HepG2 (cell line): ENCODE data around the gene EMC1. TPM values are rescaled to one million over a fixed set of nuclear protein-coding genes. Genes with fewer than 3 reads are reported as not detected.

ENCODE experiments used
- ATAC-seq: fragments of 200-7000 bp; cut with Tn5 transposase; 3 replicates; pipeline ENCODE4 v1.9.1; 2020; ENCODE audit warnings: mild to moderate bottlenecking, moderate library complexity
- BruUV-seq: library from RNA; stranded (reverse); fragments of 400-500 nt; replicated peaks from 2 replicates; lab custom pipeline; 2021; lab: Mats Ljungman, UMichigan
- CTCF ChIA-PET: fragments of 300-600 bp; formaldehyde crosslinking; extraction: SDS; loops from one replicate; lab custom pipeline; 2021; ENCODE audit warnings: low total read pairs, inconsistent platforms, low intra/inter-chr PET ratio; lab: Yijun Ruan, JAX
- POLR2A ChIA-PET: fragments of 350-600 bp; sonication (Branson Sonifier 250); formaldehyde crosslinking; loops from one replicate; lab custom pipeline; 2020; ENCODE audit warnings: antibody characterized with exemption, inconsistent platforms; lab: Yijun Ruan, JAX
- DNase-seq: peaks from one replicate; pipeline ENCODE4 v3.0.0-alpha.2; 2015; ENCODE audit warnings: low spot score
- FAIRE-seq: peaks from 3 replicates; lab custom pipeline; 2011; peaks lifted over from hg19 to GRCh38; lab: Jason Lieb, UNC
- H2AFZ ChIP-seq: one replicate; pipeline ENCODE4 v1.6.1; 2011; ENCODE audit warnings: low read length, inconsistent platforms
- H3K27ac ChIP-seq: fragments of 300-600 bp; 3 replicates; pipeline ENCODE4 v1.8.0; 2011; ENCODE audit warnings: mixed run types, mild to moderate bottlenecking, mixed read lengths, low read length, inconsistent platforms; ENCODE audit not compliant: insufficient read depth; ENCODE audit errors: extremely low read length
- H3K27me3 ChIP-seq, 2 experiments: fragments of 200-600 bp in 1 of 2; 2 replicates in 1 of 2; 3 replicates in 1 of 2; pipeline versions ENCODE4 v1.6.0 to v1.8.0; 2011; ENCODE audit warnings: low read length in 2 of 2, mild to moderate bottlenecking in 2 of 2, moderate library complexity in 2 of 2, inconsistent platforms in 1 of 2; ENCODE audit not compliant: insufficient read depth in 2 of 2, control insufficient read depth in 1 of 2
- H3K36me3 ChIP-seq, 2 experiments: fragments of 200-600 bp in 1 of 2; replicated peaks in 1 of 2; 2 replicates in 1 of 2; 3 replicates in 1 of 2; pipeline versions ENCODE4 v1.5.1 to v1.8.0; 2011; ENCODE audit warnings: low read length in 2 of 2, inconsistent platforms in 1 of 2; ENCODE audit not compliant: insufficient read depth in 2 of 2, control insufficient read depth in 1 of 2
- H3K4me1 ChIP-seq: 2 replicates; pipeline ENCODE4 v1.5.1; 2012; ENCODE audit warnings: low read length, inconsistent platforms; ENCODE audit not compliant: insufficient read depth
- H3K4me2 ChIP-seq: 2 replicates; pipeline ENCODE4 v1.6.0; 2011; ENCODE audit warnings: low read depth, low read length, inconsistent platforms
- H3K4me3 ChIP-seq, 3 experiments: fragments of 200-600 bp in 1 of 3; sonication (generic), shearing (Covaris generic) in 1 of 3; replicated peaks in 1 of 3; 2 replicates each; pipeline ENCODE4 v1.5.1; 2011 to 2016; ENCODE audit warnings: low read length in 3 of 3, inconsistent platforms in 2 of 3, low read depth in 2 of 3, mild to moderate bottlenecking in 2 of 3, control low read depth in 1 of 3, mixed read lengths in 1 of 3; ENCODE audit not compliant: insufficient read depth in 1 of 3
- H3K79me2 ChIP-seq: one replicate; pipeline ENCODE4 v1.6.1; 2011; ENCODE audit warnings: low read length, inconsistent platforms; ENCODE audit not compliant: insufficient read depth
- H3K9ac ChIP-seq: 2 replicates; pipeline ENCODE4 v1.6.0; 2011; ENCODE audit warnings: mild to moderate bottlenecking, low read depth, low read length, inconsistent platforms; ENCODE audit not compliant: insufficient read depth
- H3K9me3 ChIP-seq: 2 replicates; pipeline ENCODE4 v1.5.1; 2012; ENCODE audit warnings: mild to moderate bottlenecking, low read length
- H4K20me1 ChIP-seq: 2 replicates; pipeline ENCODE4 v1.6.0; 2011; ENCODE audit warnings: inconsistent platforms, mild to moderate bottlenecking, low read length, moderate library complexity; ENCODE audit not compliant: insufficient read depth
- AGO1 ChIP-seq: fragments of 200-400 bp; formaldehyde crosslinking; IDR thresholded peaks from 2 replicates; pipeline ENCODE4 v1.6.1; 2017; ENCODE audit warnings: mild to moderate bottlenecking, low read depth, low read length, moderate library complexity; ENCODE audit not compliant: poor library complexity, severe bottlenecking
- AGO2 ChIP-seq: fragments of 200-400 bp; formaldehyde crosslinking; optimal IDR thresholded peaks from 2 replicates; pipeline ENCODE3; 2017; ENCODE audit warnings: mild to moderate bottlenecking, low read depth, low read length, moderate library complexity
- ATF7-NPFF ChIP-seq: sonication (generic); formaldehyde crosslinking; IDR thresholded peaks from 2 replicates; pipeline ENCODE4 v1.8.1; 2023; ENCODE audit warnings: mild to moderate bottlenecking, low read depth, missing genetic modification reagents, moderate library complexity
- NFAT5 ChIP-seq: sonication (generic); formaldehyde crosslinking; IDR thresholded peaks from 2 replicates; pipeline ENCODE4 v1.4.0; 2020; ENCODE audit warnings: missing genetic modification reagents
- PHF21A ChIP-seq: sonication (generic); formaldehyde crosslinking; IDR thresholded peaks from 2 replicates; pipeline ENCODE4 v1.5.0; 2020; ENCODE audit warnings: mild to moderate bottlenecking, missing genetic modification reagents
- POLR2A ChIP-seq, 2 experiments: IDR thresholded peaks; 2 replicates each; pipeline ENCODE4 v1.6.1; 2011; ENCODE audit warnings: low read depth in 2 of 2, low read length in 2 of 2, mild to moderate bottlenecking in 1 of 2, moderate library complexity in 1 of 2; ENCODE audit not compliant: insufficient read depth in 1 of 2
- POLR2AphosphoS5 ChIP-seq: IDR thresholded peaks from 2 replicates; pipeline ENCODE4 v1.6.1; 2012; ENCODE audit warnings: low read depth, low read length
- RBM22 ChIP-seq: fragments of 200-400 bp; formaldehyde crosslinking; optimal IDR thresholded peaks from 2 replicates; pipeline ENCODE3; 2017; ENCODE audit warnings: mild to moderate bottlenecking, low read length, moderate library complexity
- ZC3H13 ChIP-seq: sonication (generic); formaldehyde crosslinking; IDR thresholded peaks from 2 replicates; pipeline ENCODE4 v1.8.1; 2023; ENCODE audit warnings: mild to moderate bottlenecking, missing genetic modification reagents, moderate library complexity
- WGBS: methylation state at CpG from one replicate; pipeline ENCODE4 v1.1.6; 2017; ENCODE audit warnings: low lambda C conversion rate; 5-methylcytosine and 5-hydroxymethylcytosine counted together
- in situ Hi-C: cut with HindIII; loops from 2 replicates; pipeline ENCODE4 v1.10.0; 2017; ENCODE audit warnings: low pct_unique_long_range_greater_than_20kb; ENCODE audit not compliant: extremely low pct_ligation_motif_present
- intact Hi-C: fragments of 100-400 bp; cut with micrococcal nuclease; formaldehyde crosslinking; loops from one replicate; pipeline ENCODE4 v1.10.0; 2022; ENCODE audit not compliant: unreplicated experiment
- polyA plus RNA-seq, 8 experiments: library from polyadenylated mRNA; depleted of rRNA in 3 of 8; stranded (reverse) in 7 of 8; unstranded in 1 of 8; fragments of >200 nt; fragmentation: Illumina TruSeq in 4 of 8; extraction: Trizol in 4 of 8; gene quantifications; 2 replicates each; pipeline versions ENCODE4 v1.2.1 to v1.2.3, GENCODE V29; 2011 to 2016; ENCODE audit warnings: low read depth in 4 of 8, missing spikeins in 1 of 8, mixed read lengths in 1 of 8; ENCODE audit not compliant: insufficient read depth in 1 of 8
- total RNA-seq, 5 experiments: library from RNA; depleted of rRNA; stranded (reverse); fragments of >200 nt; fragmentation: Illumina TruSeq; extraction: Trizol; gene quantifications; 2 replicates each; pipeline ENCODE4 v1.2.3, GENCODE V29; 2016; ENCODE audit warnings: low read depth in 1 of 5

EMC1 gene
- total and polyA plus RNA-seq, 2 of the 13 experiments (the other 11 are each of a cell fraction or from before 2014, with no cell fraction given), result 38.0 to 61.3 TPM

- ChIA-PET POLR2A (interaction anchor here (1.1 to 3.7 kb wide), 2 partner anchors 10 to 49 kb away, joined by 3 to 14 read pairs; partner anchors contain the start of genes EMC1 and MRTO4), CTCF (no interaction called here)
- no peaks in the 10 kb centered on the region; a peak in 1 of 5 replicates for H3K27me3 ChIP-seq
- H3K9ac ChIP-seq, result no peak overlapping the region
- H3K9me3 ChIP-seq, result no peaks in the 10 kb centered on the region
- no peak for DNase-seq
- H3K4me2 ChIP-seq, result no peak overlapping the region
- in situ Hi-C loops (no loop called here), intact Hi-C loops (no loop called here)
- no peak overlapping the region for H2AFZ ChIP-seq
- H3K79me2 ChIP-seq, result no peaks in the 10 kb centered on the region
- H3K36me3 ChIP-seq, result peaks cover 17 to 34% of the 10 kb centered on the region in 2 experiments
- H3K4me1 ChIP-seq, result peaks cover 11% of the 10 kb centered on the region; the same call in 1 of the 2 replicates
- BruUV-seq, result no TSS peak
- peak; percentile 22 for ATAC-seq
- H4K20me1 ChIP-seq, result no peaks in the 10 kb centered on the region
- no peak overlapping the region for H3K27ac ChIP-seq
- 94% methylated on average over 3 of the region's 5 CpGs for WGBS
- TF ChIP-seq POLR2A (IDR thresholded peaks at IDR 0.05; ENCODE audit: insufficient read depth in 1 of 2, low read depth in 2 of 2, low read length in 2 of 2) (peak in 1 of 2 experiments; percentile 40; a peak in 1 of 4 replicates), POLR2AphosphoS5 (0 out of 2 replicates have a peak, but pooled peaks have one; percentile 23), RBM22 (peak; percentile 78), PHF21A (CRISPR knock-in tag) (no peak)
- TF ChIP-seq, all 625 proteins: peak for 3
- FAIRE-seq, result no peak
- H3K4me3 ChIP-seq, result no peak overlapping the region
These were observed 10.7 kb upstream of the EMC1 start for GRCh38 chr1:19262047-19262446.

GRCh38 chr1:19260211-19261138 lies 9.2 kb upstream of the EMC1 start:
- POLR2A ChIA-PET, result interaction anchor here (1.2 to 3.7 kb wide), 2 partner anchors 9 to 52 kb away, joined by 3 to 14 read pairs; partner anchors contain the start of genes EMC1, MRTO4 and SLC66A1
- DNase-seq, result no peak

More at GRCh38 chr1:19260211-19261138, 9.2 kb upstream of the EMC1 start:
- no TSS peak for BruUV-seq
- peaks cover 11% of the 10 kb centered on the region; the same call in 1 of the 2 replicates for H3K4me1 ChIP-seq
- H3K27me3 ChIP-seq, result no peaks in the 10 kb centered on the region; a peak in 1 of 5 replicates
- peaks cover 2% of the 10 kb centered on the region for H3K79me2 ChIP-seq
- ATAC-seq (peak; percentile 7; the same call in 2 of the 3 replicates), FAIRE-seq (no peak)
- in situ Hi-C loops (no loop called here), intact Hi-C loops (no loop called here)
- H4K20me1 ChIP-seq, result no peaks in the 10 kb centered on the region
- H3K36me3 ChIP-seq, result peaks cover 26 to 49% of the 10 kb centered on the region in 2 experiments
- H3K4me2 ChIP-seq, result no peak overlapping the region
- CTCF ChIA-PET, result no interaction called here
- no peaks in the 10 kb centered on the region for H3K9me3 ChIP-seq
- no peak overlapping the region for H2AFZ ChIP-seq
- H3K9ac ChIP-seq, result no peak overlapping the region
- no peak overlapping the region for H3K4me3 ChIP-seq
- TF ChIP-seq RBM22 (peak; percentile 72), NFAT5 (CRISPR knock-in tag) (no peak), ATF7-NPFF (CRISPR knock-in tag) (0 out of 2 replicates have a peak, but pooled peaks have one; percentile 23), AGO1 (no peak), POLR2A (IDR thresholded peaks at IDR 0.05; ENCODE audit: insufficient read depth in 1 of 2, low read depth in 2 of 2, low read length in 2 of 2) (peak in 1 of 2 experiments; percentile 36; a peak in 2 of 4 replicates), AGO2 (peak; percentile 67), ZC3H13 (CRISPR knock-in tag) (peak; percentile 21; the same call in 1 of the 2 replicates)
- H3K27ac ChIP-seq, result no peak overlapping the region
- WGBS, result 92% methylated on average over 20 of the region's 21 CpGs
